Mesenteric fat pad (tissue), 1 donor: Measurements from ENCODE around the gene SELENOK. TPM values are rescaled to one million over a fixed set of nuclear protein-coding genes. Genes with fewer than 3 reads are reported as not detected.

Experiments used
- DNase-seq: peaks from one replicate; pipeline ENCODE4 v3.0.0-alpha.2; 2020; ENCODE audit warnings: low spot score
- total RNA-seq: library from RNA; stranded (reverse); fragmentation: NEBNext Ultra II Directional; extraction: Animal tissue kit (Norgen Biotek cat#: 25700); gene quantifications from one replicate; pipeline ENCODE4 v1.2.1, GENCODE V29; 2021
- donor health status: DM: yes; HTN: yes; CAD: no.

Gene SELENOK
- total RNA-seq, 1 donor from 2014 or later: 40.5 TPM

DNA sequence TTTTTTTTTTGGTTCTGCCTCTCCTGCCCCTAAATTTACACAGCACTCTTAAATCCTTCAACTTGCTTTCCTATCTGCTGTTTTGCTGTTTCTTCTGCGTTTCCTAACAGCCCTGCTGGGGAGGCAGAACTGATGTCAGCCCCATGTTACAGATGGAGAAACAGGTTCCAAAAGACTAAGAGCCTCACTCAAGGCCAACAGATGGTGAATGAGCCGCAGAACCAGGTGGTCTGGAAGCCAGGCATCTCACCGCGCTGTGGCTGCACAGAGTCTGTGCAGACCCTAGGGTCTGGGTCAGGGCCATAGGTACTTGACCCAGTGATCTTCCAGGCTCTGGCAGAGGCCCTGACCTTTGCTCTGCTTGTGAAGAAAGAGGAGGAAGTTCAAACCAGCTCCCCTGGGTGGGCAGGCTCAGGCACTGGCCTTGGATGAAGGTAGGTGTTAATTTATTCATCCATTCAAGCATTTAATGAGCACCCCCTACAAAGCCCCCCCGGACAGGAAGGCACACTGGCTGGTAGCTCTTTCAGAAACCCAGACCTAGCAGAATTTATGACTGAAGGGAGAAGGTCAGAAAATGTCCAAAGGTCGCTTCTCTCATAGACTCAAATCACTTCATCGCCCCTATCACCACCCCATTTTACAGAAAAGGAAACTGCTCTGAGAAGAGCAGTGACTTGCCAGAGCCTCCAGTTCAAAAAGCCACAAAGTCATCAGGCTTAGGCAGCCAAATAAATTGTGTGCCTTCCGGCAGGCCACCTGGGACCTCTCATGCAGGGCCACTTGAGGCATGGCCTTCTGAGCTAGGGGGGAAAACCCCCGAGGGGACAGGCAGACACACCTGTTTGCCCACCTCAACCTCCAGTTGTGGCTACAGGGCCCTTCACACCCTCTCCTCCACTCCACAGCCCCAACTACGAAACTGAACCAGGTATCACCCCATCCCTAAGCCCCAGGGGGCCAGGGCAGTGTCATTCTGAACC lies 48.2 kb downstream of the SELENOK start:
- no peak for DNase-seq

GRCh38 chr3:53842436-53843194 lies 49.0 kb downstream of the SELENOK start:
- DNase-seq: no peak

DNA sequence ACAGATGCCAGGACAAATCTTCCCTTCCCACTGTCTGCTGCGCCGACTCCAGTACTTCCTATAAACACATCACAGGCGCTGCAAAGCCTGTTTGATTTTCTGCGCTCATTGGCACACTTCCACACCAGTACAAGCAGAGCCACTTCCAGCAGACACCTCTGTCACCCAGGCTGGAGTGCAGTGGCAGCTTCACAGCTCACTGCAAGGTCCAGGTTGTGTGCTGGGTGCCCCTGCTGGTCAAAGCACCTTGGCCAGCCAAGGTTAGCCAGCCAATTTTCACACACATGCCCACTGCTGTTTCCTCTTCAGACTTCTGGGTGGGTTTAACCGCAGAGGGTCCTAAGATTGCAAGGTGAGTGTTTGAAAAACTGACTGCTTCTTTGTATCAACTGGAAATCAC lies 50.4 kb downstream of the SELENOK start:
- no peak for DNase-seq

DNA sequence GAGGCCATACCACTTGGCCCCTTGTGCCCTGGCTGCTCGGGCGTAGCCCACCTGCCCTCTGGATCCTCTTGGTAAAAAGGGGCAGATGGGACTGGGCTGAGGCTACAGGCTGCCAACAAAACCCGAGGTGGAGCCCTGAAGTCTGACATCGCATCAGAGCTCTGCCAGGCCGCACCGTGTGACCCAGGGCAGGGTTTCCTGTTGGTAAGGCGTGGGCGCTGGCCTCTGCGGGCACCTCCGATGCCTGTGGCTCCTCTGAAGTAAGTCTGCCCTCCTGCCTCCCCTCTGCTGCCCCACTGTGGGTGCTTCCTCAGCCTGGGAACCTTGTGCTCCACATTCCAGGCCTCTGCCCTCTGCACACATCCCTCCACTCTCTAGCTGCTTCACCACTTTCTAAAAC lies 54.3 kb downstream of the SELENOK start:
- DNase-seq: no peak

DNA sequence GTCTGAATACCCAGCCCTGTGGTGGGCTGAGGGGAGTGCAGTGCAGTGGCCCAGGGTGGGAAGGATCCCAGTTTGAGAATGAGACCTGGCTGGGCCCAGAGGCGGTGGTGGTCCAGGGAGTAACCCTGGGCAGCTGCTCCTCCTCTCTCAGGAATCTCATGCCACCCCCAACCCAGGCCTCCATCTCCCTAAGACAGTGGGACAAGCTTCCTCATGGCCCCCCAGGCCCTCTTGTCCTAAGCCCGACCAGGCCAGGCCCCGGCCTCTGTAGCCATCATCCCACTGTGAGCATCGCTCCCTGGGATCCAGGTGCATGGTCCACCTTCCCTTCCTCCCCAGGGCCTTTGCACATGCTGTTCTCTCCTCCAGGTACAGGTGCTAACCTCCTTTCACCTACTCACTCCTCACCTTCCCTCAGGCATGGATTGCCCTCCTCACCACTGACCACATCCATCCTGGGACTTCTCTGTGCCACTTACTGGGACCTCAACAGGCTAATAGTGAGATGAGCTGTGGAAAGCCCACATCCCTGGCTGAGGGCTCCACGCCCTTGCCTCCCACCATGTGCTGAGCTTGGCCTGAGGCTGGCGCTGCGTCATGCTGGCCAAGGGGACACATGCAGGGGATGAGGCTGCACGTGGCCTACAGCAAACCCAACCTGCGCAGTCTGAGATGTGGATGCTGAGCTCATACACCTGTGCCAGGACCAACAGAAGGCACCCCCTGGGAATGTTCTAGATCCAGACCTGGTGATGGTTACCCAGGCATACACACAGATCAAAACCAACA lies 55.4 kb downstream of the SELENOK start:
- DNase-seq: no peak

DNA sequence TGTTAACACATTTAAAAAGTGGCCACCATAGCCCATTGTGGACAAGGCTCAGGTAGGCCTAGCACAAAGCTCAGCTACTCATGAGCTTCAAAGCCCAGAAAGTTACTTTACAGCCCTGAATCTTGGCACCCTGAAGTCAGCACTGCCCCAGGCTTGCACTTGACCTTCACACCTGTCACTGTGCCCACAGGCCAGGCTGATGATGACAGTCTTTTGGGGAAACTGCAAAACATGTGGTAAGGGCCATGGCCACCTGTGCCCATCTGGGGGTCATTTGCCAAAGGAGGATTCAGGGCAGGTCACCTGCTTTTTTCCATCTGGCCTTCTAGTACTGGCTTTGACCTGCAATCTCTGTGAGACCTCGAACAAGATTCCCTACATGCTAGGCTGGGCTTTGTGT lies 56.4 kb downstream of the SELENOK start:
- no peak for DNase-seq

DNA sequence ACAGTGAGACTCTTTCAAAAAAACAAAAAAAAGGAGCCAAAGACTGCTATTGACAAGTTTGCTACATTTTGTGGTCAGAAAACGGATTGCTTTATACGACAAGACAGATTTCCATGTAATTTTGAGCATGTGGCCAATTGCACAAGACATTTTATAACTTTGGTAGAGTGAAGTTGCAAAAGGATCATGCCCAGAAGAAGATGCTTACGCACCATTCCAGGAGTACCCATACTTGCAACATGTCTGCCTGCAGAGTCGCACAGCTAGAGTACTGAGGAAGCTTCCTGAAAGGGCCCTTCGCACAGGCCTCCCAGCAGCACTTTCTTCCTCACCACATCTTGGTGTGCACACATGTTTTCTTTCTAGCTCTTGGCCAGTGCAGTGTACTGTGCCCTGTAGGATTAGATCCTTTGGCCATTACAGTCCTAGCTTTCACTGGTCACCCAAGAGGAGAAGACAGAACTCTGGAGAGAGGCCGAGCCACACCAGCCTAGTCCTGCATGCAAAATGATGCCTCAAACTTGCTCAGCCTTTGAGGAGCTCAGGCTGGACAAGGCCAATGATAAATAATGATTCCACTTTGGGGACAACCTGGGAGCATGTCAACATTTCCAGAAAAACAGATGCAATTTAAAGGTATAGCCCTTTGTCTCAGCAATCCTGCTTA lies 57.1 kb downstream of the SELENOK start:
- no peak for DNase-seq

Other genes with a start within 250 kb of the SELENOK start
- gene CHDH, start 45.4 kb downstream of the SELENOK start, total RNA-seq: 1.4 TPM
- not detected for gene IL17RB, start 45.3 kb downstream of the SELENOK start, total RNA-seq
- gene ACTR8, start 9.7 kb downstream of the SELENOK start, total RNA-seq: 19.5 TPM
- 0.48 TPM for gene CACNA2D3, start 230.7 kb upstream of the SELENOK start, total RNA-seq